CD4-positive, CD25-positive, alpha-beta regulatory T cell (primary cell): Measurements from ENCODE around the gene KCNQ1. TPM values are rescaled to one million over a fixed set of nuclear protein-coding genes. Genes with fewer than 3 reads are reported as not detected.

Experiments used
- ATAC-seq, 2 donors: fragments of 150-1000 bp; cut with Tn5 transposase; one replicate each; pipeline ENCODE4 v1.10.0; 2021; ENCODE audit warnings: low read depth in 2 of 2, moderate number of reproducible peaks in 2 of 2, moderate library complexity in 1 of 2
- DNase-seq, 3 donors: peaks; one replicate each; pipeline versions ENCODE4 v3.0.0 to v3.0.0-alpha.2; 2012 to 2022; ENCODE audit warnings: mixed read lengths in 1 of 3
- H3K27ac ChIP-seq: one replicate; pipeline ENCODE4 v1.7.0; 2013; ENCODE audit warnings: mild to moderate bottlenecking, low read length; ENCODE audit not compliant: insufficient read depth, poor library complexity, severe bottlenecking
- H3K27me3 ChIP-seq: one replicate; pipeline ENCODE4 v1.7.0; 2013; ENCODE audit warnings: low read length; ENCODE audit not compliant: control insufficient read depth, insufficient read depth
- H3K36me3 ChIP-seq: one replicate; pipeline ENCODE4 v1.7.0; 2013; ENCODE audit warnings: mild to moderate bottlenecking, low read length, moderate library complexity; ENCODE audit not compliant: control insufficient read depth, insufficient read depth
- H3K4me1 ChIP-seq: 2 replicates; pipeline ENCODE4 v1.7.0; 2013; ENCODE audit warnings: mild to moderate bottlenecking, low read length; ENCODE audit not compliant: insufficient read depth, control insufficient read depth, poor library complexity, severe bottlenecking
- H3K4me3 ChIP-seq: one replicate; pipeline ENCODE4 v1.7.0; 2013; ENCODE audit warnings: low read depth, mild to moderate bottlenecking, low read length, moderate library complexity
- H3K9me3 ChIP-seq, 2 experiments: 1 replicate in 1 of 2; 2 replicates in 1 of 2; pipeline ENCODE4 v1.7.0; 2013; ENCODE audit warnings: low read length in 2 of 2, mild to moderate bottlenecking in 1 of 2, moderate library complexity in 1 of 2; ENCODE audit not compliant: control insufficient read depth in 2 of 2
- H3K27ac Mint-ChIP-seq, 3 donors: one replicate each; pipeline ENCODE4 v1.8.0; 2020 to 2022; ENCODE audit warnings: mild to moderate bottlenecking in 3 of 3, mixed read lengths in 3 of 3, moderate library complexity in 2 of 3
- H3K27me3 Mint-ChIP-seq: one replicate; pipeline ENCODE4 v1.8.0; 2022; ENCODE audit warnings: mild to moderate bottlenecking, mixed read lengths
- H3K36me3 Mint-ChIP-seq: one replicate; pipeline ENCODE4 v1.8.0; 2020; ENCODE audit warnings: mixed read lengths
- H3K4me1 Mint-ChIP-seq, 4 donors: one replicate each; pipeline ENCODE4 v1.8.0; 2020 to 2022; ENCODE audit warnings: mixed read lengths in 4 of 4, mild to moderate bottlenecking in 1 of 4
- H3K4me3 Mint-ChIP-seq, 4 donors: one replicate each; pipeline ENCODE4 v1.8.0; 2020 to 2022; ENCODE audit warnings: mild to moderate bottlenecking in 4 of 4, mixed read lengths in 4 of 4, moderate library complexity in 3 of 4
- H3K9me3 Mint-ChIP-seq, 7 donors: one replicate each; pipeline ENCODE4 v1.8.0; 2020 to 2022; ENCODE audit warnings: mixed read lengths in 7 of 7, mild to moderate bottlenecking in 3 of 7, moderate library complexity in 2 of 7
- polyA plus RNA-seq, 4 donors: library from polyadenylated mRNA; unstranded; fragments of 300-500 nt; fragmentation: Illumina TruSeq; gene quantifications; one replicate each; pipeline ENCODE4 v1.2.3, GENCODE V29; 2021
- total RNA-seq: library from RNA; stranded (reverse); gene quantifications from one replicate; pipeline ENCODE4 v1.2.3, GENCODE V29; 2022

KCNQ1 gene
- total and polyA plus RNA-seq, 5 donors from 2014 or later = 5.5 to 13.4 (median 6.8) TPM

DNA sequence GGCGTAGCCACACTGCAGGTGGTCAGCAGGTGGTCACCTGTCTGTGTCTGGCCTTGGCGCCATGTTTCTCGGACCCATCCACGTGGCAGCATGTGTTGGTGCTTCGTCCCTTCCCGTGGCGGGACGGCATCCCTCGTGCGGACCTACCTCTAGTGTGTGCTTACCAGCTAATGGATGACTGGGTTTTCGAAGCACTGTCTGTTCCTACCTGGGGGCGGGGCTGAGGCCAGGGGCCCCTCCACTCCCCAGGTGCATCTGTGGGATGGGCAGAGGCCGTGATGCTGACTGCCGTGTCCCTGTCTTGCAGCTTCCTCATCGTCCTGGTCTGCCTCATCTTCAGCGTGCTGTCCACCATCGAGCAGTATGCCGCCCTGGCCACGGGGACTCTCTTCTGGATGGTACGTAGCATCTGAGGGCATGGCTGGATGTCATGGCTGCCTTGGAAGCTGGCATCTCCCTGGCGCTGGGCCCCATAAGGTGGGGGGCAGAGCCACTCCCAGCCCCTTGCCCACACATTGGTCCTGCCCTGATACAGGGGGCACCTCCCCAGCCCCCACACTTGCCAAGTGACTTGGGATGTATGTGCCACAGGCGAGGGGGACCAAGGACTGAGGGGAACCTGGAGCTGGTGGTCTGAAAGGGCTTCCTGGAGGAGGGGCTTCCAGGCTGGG is 82.9 kb downstream of the KCNQ1 start:
- Histone ChIP-seq H3K27ac (no peak overlapping the region), H3K9me3 (no peaks in the 10 kb centered on the region), H3K4me3 (no peak overlapping the region), H3K36me3 (no peaks in the 10 kb centered on the region), H3K27me3 (no peaks in the 10 kb centered on the region), H3K4me1 (peaks cover 13% of the 10 kb centered on the region)
- no peak for DNase-seq
- Mint-ChIP-seq H3K36me3 (no peaks in the 10 kb centered on the region), H3K27ac (no peak overlapping the region), H3K4me1 (peaks cover 0 to 48% (median 13%) of the 10 kb centered on the region in 4 donors), H3K27me3 (no peaks in the 10 kb centered on the region), H3K9me3 (no peaks in the 10 kb centered on the region), H3K4me3 (peak overlapping the region in 1 of 4 donors; percentile 33)
- ATAC-seq = no peak

DNA sequence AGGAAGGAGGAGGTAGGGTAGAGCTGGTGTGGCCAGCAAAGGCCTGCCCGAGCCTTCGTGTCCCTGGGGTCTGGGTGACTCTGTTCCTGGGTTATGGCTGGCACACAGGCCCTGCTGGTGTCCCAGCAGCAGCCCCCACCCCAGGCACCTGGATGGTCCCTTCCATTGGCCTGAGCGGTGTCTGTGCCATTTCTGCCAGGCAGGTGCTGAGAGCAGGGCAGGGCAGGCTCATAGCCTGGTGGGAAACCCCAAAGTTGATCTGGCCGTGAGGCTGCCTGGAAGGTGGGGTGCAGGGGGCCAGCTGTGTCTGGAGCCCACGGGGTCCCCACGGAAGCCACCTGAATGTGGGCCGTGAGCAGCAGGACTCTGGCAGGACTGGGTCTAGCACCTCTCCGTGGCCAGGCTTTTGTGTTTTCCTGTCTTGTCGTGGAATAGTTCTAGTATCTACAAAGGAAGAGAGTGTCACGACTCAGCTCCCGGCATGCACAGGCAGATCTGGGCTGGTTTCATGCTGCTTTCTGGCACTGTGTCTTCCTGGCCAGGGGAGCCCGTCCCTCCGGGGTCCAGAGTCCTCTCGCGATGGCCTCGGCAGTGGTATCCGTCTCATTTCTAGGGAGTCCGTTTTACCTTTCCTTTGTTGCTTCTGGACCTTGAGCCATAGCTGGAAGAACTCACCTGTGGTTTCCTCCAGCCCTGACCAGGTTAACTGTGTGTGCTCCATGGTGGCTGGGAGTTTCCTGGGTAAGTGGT is 83.7 kb downstream of the KCNQ1 start:
- H3K9me3 ChIP-seq = no peaks in the 10 kb centered on the region
- H3K36me3 Mint-ChIP-seq = no peaks in the 10 kb centered on the region
- ATAC-seq (no peak), DNase-seq (no peak)
- peak overlapping the region in 2 of 3 donors; percentile 67 to 86 for H3K27ac Mint-ChIP-seq
- H3K27me3 Mint-ChIP-seq = no peaks in the 10 kb centered on the region
- H3K9me3 Mint-ChIP-seq = no peaks in the 10 kb centered on the region
- no peak overlapping the region for H3K27ac ChIP-seq
- H3K4me3 Mint-ChIP-seq = no peak overlapping the region
- peaks cover 0 to 55% (median 15%) of the 10 kb centered on the region in 4 donors for H3K4me1 Mint-ChIP-seq
- H3K36me3 ChIP-seq = no peaks in the 10 kb centered on the region
- no peaks in the 10 kb centered on the region for H3K27me3 ChIP-seq
- H3K4me3 ChIP-seq = no peak overlapping the region
- peaks cover 19% of the 10 kb centered on the region for H3K4me1 ChIP-seq

DNA sequence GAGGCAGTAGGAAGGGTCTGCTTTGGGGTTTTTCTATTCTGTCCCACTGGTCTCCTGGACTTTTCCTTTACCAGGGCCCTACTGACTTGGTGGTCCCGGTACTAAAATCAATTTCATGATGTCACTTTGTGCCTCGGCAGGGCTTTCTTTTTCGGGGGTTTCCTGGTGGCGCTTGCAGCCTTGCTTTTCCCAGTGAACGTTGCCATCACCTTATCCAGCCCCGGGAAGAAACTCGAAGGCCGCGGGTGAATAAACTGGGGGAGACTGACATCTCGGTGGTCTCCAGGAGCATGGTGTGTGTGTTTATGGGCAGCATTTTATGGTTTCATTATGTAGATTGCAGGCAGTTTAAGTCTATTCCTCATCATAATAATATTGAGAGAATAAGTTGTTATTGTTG is 84.4 kb downstream of the KCNQ1 start:
- no peaks in the 10 kb centered on the region for H3K9me3 ChIP-seq
- DNase-seq (no peak), ATAC-seq (no peak)
- Mint-ChIP-seq H3K27me3 (no peaks in the 10 kb centered on the region), H3K4me3 (no peak overlapping the region), H3K4me1 (peaks cover 0 to 55% (median 15%) of the 10 kb centered on the region in 4 donors), H3K9me3 (no peaks in the 10 kb centered on the region), H3K36me3 (no peaks in the 10 kb centered on the region), H3K27ac (peak overlapping the region in 2 of 3 donors; percentile 60 to 65)
- H3K36me3 ChIP-seq = no peaks in the 10 kb centered on the region
- no peak overlapping the region for H3K4me3 ChIP-seq
- no peaks in the 10 kb centered on the region for H3K27me3 ChIP-seq
- no peak overlapping the region for H3K27ac ChIP-seq
- peaks cover 19% of the 10 kb centered on the region for H3K4me1 ChIP-seq

GRCh38 chr11:2529636-2530035 is 84.8 kb downstream of the KCNQ1 start:
- H3K4me1 Mint-ChIP-seq = peaks cover 0 to 54% (median 15%) of the 10 kb centered on the region in 4 donors
- no peaks in the 10 kb centered on the region for H3K9me3 Mint-ChIP-seq
- H3K27me3 Mint-ChIP-seq = no peaks in the 10 kb centered on the region

GRCh38 chr11:2530131-2530854 is 85.5 kb downstream of the KCNQ1 start:
- no peak for ATAC-seq
- peaks cover 0 to 47% (median 12%) of the 10 kb centered on the region in 4 donors for H3K4me1 Mint-ChIP-seq

More at GRCh38 chr11:2529636-2530035, 84.8 kb downstream of the KCNQ1 start:
- Mint-ChIP-seq H3K36me3 (no peaks in the 10 kb centered on the region), H3K27ac (no peak overlapping the region), H3K4me3 (no peak overlapping the region)
- peaks cover 19% of the 10 kb centered on the region for H3K4me1 ChIP-seq
- H3K27ac ChIP-seq = no peak overlapping the region
- H3K27me3 ChIP-seq = no peaks in the 10 kb centered on the region
- no peaks in the 10 kb centered on the region for H3K9me3 ChIP-seq
- no peak overlapping the region for H3K4me3 ChIP-seq
- DNase-seq = no peak
- H3K36me3 ChIP-seq = no peaks in the 10 kb centered on the region
- no peak for ATAC-seq

DNA sequence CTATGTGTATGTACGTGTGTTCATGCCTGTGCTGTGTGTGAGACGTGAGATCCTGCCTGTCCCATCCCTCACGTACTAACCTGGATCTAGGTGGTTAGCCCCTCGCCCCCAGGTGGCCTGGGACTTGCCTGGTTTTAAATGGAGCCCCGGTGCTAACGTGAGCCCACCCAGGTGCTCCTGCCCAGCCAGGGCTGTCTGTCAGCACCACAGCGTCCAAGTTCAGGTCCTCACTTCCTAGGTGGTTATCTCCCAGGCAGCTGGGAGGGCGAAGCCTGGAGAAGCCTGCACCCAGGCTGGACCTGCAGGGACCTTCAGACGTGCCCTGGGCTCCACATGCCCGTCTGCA is 86.0 kb downstream of the KCNQ1 start:
- Mint-ChIP-seq H3K27me3 (no peaks in the 10 kb centered on the region), H3K9me3 (no peaks in the 10 kb centered on the region), H3K36me3 (no peaks in the 10 kb centered on the region), H3K4me1 (peaks cover 0 to 42% (median 12%) of the 10 kb centered on the region in 4 donors), H3K27ac (no peak overlapping the region), H3K4me3 (no peak overlapping the region)
- DNase-seq = no peak
- no peak for ATAC-seq
- Histone ChIP-seq H3K9me3 (no peaks in the 10 kb centered on the region), H3K36me3 (no peaks in the 10 kb centered on the region), H3K27me3 (no peaks in the 10 kb centered on the region), H3K4me1 (peaks cover 19% of the 10 kb centered on the region), H3K4me3 (no peak overlapping the region), H3K27ac (no peak overlapping the region)

More at GRCh38 chr11:2530131-2530854, 85.5 kb downstream of the KCNQ1 start:
- H3K36me3 Mint-ChIP-seq = no peaks in the 10 kb centered on the region
- H3K27ac ChIP-seq = no peak overlapping the region
- no peaks in the 10 kb centered on the region for H3K36me3 ChIP-seq
- no peak overlapping the region for H3K4me3 ChIP-seq
- no peaks in the 10 kb centered on the region for H3K27me3 ChIP-seq
- no peaks in the 10 kb centered on the region for H3K9me3 ChIP-seq
- no peaks in the 10 kb centered on the region for H3K9me3 Mint-ChIP-seq
- H3K4me3 Mint-ChIP-seq = no peak overlapping the region
- peaks cover 19% of the 10 kb centered on the region for H3K4me1 ChIP-seq
- no peak for DNase-seq
- no peaks in the 10 kb centered on the region for H3K27me3 Mint-ChIP-seq
- no peak overlapping the region for H3K27ac Mint-ChIP-seq

- ATAC-seq (no peak), DNase-seq (peak; percentile 42 to 53 (median 51))
- H3K4me1 ChIP-seq = peaks cover 19% of the 10 kb centered on the region
- Mint-ChIP-seq H3K9me3 (no peaks in the 10 kb centered on the region), H3K4me3 (no peak overlapping the region), H3K27ac (peak overlapping the region in 1 of 3 donors; percentile 43), H3K4me1 (peaks cover 0 to 36% (median 12%) of the 10 kb centered on the region in 4 donors), H3K27me3 (no peaks in the 10 kb centered on the region), H3K36me3 (no peaks in the 10 kb centered on the region)
- no peaks in the 10 kb centered on the region for H3K9me3 ChIP-seq
- no peak overlapping the region for H3K27ac ChIP-seq
- no peak overlapping the region for H3K4me3 ChIP-seq
- H3K36me3 ChIP-seq = no peaks in the 10 kb centered on the region
- H3K27me3 ChIP-seq = no peaks in the 10 kb centered on the region
Observed at GRCh38 chr11:2531277-2531986, 86.6 kb downstream of the KCNQ1 start.
